GM12864 (cell line): ENCODE results near the gene CD86.
A peak's percentile ranks its signal among the peaks of the same experiment; 100 is the strongest.

Experiments
- DNase-seq: peaks from one replicate; pipeline ENCODE4 v3.0.0-alpha.2; 2011; ENCODE audit warnings: low read depth
- H3K4me3 ChIP-seq: 2 replicates; pipeline ENCODE4 v1.5.1; 2011; ENCODE audit warnings: mild to moderate bottlenecking, low read depth, low read length, control low read depth
- TF ChIP-seq, protein P1 (sequence below): IDR thresholded peaks from 2 replicates; pipeline ENCODE4 v1.5.1; 2011; ENCODE audit warnings: low read depth, mild to moderate bottlenecking, moderate library complexity, low read length, control low read depth, inconsistent platforms; ENCODE audit errors: missing control alignments

The CD86 gene

DNA sequence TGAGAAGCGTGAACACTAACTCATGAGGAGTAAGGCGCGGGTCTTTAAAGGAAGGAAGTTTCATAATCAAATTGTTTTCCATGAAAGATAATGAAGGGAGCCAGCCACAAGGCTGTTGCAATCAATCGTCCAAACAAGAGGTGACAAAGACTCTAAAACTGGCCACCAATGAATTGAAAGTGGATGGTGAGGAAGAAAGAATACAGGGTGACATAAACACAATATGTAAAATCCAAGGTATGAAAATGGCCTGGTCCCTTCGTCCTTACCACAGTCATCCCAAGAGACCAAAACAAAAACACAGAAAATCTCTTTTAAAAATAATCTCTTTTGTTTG is 12.0 kb downstream of the CD86 start:
- DNase-seq: no peak
- H3K4me3 ChIP-seq: peak overlapping the region; percentile 28; the same call in 1 of the 2 replicates
- TF ChIP-seq, protein P1, sequence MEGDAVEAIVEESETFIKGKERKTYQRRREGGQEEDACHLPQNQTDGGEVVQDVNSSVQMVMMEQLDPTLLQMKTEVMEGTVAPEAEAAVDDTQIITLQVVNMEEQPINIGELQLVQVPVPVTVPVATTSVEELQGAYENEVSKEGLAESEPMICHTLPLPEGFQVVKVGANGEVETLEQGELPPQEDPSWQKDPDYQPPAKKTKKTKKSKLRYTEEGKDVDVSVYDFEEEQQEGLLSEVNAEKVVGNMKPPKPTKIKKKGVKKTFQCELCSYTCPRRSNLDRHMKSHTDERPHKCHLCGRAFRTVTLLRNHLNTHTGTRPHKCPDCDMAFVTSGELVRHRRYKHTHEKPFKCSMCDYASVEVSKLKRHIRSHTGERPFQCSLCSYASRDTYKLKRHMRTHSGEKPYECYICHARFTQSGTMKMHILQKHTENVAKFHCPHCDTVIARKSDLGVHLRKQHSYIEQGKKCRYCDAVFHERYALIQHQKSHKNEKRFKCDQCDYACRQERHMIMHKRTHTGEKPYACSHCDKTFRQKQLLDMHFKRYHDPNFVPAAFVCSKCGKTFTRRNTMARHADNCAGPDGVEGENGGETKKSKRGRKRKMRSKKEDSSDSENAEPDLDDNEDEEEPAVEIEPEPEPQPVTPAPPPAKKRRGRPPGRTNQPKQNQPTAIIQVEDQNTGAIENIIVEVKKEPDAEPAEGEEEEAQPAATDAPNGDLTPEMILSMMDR: no peak

DNA sequence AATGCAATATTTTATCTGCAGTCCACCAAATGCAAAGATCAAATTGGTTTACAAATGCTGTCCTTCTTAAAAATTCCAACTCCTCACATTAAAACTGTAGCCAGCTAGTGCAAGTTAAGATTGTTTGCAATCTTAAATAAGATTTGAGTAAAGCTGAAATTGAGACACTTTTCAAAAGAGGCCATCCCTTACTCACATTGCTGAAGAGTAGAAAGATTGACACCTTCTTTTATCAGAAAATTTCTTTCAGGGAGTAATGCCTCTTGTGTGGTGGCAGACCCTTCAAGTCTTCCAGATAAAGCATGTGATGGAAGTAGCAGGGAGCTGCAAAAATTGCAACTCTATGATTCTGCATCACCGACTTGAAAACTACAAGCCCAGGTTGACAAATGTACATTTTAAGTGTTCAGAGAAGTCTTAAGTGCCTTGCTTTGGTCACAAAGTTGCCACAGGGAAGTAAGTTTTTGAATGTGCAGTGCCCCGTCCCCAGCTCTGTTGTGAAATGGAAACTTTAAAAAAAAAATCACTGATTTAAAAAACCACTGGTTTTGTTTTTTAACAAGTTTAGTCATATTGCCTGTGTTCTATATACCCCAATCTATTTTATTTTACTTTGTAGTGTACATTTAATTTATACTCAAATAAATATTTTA is 12.6 kb downstream of the CD86 start:
- no peak overlapping the region; the same call in 1 of the 2 replicates for H3K4me3 ChIP-seq
- DNase-seq: no peak

DNA sequence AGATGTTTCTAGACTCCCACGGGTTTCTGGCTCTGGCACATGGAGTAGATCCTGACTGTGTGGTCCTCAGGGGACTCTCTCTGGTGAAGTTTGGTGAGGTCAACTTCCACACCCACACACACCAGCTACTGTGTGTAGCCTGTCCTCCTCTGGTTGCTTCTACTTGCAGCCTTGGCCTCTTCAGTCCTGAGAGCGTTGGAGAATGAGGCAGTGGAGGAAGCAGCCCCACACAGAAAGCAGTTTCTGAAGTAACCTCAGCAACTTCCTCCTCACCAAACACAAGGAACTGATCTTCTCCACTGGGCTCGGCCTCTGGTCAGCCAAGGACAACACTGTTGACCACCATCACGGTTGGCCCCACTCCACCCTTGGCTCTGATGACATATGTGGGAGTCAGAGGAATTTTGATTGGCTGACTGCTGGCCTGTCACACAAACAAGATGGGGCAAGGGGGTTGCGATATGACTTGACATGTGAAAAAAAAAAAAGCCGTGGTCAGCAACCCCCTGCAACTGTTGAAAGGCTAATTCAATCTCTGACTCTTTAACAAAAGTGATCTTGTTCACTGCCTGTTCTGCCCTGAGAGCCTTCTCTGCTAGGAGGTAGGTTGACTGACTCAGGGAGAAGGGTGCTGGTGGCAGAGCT is 19.6 kb downstream of the CD86 start:
- TF ChIP-seq, protein P1: no peak
- DNase-seq: peak; percentile 83
- peak overlapping the region; percentile 71 for H3K4me3 ChIP-seq

More for the DNA sequence above, 12.6 kb downstream of the CD86 start:
- TF ChIP-seq, protein P1: no peak

DNA sequence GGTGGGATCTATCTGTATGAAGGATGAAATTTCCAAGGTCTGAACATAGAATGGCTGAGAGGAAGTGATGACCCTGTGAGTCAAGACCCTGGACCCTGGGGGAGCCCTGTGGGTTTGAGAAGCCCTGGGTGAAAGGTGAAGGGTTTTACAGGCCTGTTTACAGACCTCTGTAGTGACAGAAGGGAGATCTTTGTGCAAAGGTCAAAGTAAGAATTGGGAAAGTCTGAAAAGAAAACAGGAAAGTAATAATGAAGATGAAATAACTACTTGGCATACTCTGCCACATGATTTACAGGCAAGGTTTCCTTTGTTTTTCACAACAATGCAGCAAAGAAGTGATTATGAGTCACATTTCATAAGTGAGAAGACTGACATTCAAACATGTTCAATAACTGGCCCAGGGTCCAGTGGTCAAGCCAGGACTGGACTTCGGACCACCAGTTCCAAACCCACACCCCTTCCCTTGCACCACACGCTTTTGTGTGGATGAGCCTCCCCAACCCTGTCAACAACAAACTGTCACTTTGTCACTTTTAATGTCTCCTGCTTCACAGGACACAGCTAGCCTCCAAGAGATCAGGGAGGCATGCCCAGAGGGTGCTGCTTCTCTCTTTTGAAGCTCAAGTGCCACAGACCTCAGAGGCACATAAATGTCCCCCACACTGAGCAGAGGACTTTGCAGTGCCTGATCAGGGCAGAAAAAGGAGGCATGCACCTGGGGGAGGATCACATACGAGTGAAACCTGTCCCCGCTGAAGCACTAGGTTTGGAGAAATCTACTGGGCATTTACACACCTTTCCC is 21.5 kb downstream of the CD86 start:
- no peak for DNase-seq
- peak overlapping the region; percentile 71 for H3K4me3 ChIP-seq
- TF ChIP-seq, protein P1: no peak

DNA sequence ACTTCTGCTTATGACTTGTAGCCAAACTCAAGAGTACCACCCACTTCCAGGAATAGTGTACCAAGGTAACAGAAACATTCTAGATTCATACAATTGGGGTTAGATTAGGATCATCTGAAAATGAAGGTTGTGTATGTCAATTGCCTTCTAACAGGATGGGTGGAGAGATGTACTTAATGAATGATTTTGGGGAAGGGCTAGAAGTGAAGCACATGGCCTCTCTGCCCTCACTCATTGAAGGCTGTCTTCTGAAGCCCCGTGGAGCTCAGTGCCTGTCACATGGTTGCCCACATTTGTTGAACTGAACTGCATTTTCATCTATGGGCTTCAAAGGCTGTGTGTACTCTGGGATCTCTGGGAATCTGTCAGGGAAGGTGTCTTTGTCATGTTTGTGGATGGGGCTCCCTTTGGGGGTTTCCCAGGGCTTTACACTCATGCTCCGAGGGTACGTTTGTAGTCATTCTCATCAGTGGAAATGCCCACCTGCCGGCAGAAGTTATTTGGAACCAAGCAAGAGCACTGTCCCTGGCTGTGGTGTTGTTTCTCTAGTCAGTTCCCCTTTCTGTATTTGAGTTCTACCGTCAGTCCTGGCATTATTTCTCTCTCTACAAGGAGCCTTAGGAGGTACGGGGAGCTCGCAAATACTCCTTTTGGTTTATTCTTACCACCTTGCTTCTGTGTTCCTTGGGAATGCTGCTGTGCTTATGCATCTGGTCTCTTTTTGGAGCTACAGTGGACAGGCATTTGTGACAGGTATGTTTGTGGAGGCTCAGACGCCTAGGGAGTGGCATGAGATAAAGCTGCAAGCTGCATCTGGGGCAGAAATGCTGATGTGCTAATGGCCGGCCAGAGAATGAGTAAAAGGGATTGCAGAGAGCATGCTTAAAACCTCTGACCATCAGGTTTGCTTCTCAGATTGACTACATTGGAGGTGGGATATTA is 22.4 kb downstream of the CD86 start:
- TF ChIP-seq, protein P1: peak; percentile 3
- peak overlapping the region; percentile 71 for H3K4me3 ChIP-seq
- DNase-seq: no peak

DNA sequence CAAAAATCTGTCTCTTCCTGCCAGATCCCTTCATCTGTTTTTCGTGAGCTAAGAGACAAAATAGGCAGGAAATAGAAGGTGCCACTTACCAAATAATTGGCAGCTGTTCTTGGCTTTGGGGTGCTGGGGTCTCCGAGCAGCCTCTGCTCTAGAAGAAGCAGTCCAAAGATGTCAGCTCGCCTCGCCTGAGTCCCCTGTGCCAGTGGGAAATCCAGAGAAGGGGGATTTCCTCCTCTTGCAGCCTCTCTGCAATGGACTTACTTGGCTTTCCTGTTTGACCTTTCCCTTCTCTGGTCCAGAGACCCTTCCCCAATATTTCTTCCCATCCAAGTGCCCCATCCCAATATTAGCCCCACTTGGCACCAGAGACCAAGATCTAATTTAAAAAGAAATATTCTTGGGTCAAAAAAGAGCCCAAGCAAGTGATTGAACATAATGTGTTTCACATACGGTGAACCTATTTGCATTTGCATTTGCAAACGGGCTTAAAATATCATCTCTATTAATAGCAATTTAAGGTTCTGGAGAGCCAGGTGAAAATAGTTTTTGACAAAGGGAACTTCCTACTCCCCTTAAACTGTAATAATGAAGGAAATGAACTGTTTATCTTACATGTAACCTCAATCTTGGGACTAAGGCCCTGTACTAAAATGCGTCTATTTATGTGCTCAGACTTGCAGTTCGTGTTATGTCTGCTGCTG is 23.2 kb downstream of the CD86 start:
- TF ChIP-seq, protein P1: no peak
- DNase-seq: no peak
- peak overlapping the region; percentile 71 for H3K4me3 ChIP-seq
